GM18499 (cell line): ENCODE results near the gene SVEP1.
"Not testable (repeated sequence)": the region's sequence is repeated elsewhere in the genome, so short reads cannot be mapped to it uniquely, and the experiment has no call there.

Experiments
- ATAC-seq: cut with Tn5 transposase; IDR thresholded peaks from one replicate; pipeline ENCODE4 v1.9.1; 2021; ENCODE audit warnings: moderate number of reproducible peaks; ENCODE audit not compliant: insufficient read depth, unreplicated experiment

The SVEP1 gene

DNA sequence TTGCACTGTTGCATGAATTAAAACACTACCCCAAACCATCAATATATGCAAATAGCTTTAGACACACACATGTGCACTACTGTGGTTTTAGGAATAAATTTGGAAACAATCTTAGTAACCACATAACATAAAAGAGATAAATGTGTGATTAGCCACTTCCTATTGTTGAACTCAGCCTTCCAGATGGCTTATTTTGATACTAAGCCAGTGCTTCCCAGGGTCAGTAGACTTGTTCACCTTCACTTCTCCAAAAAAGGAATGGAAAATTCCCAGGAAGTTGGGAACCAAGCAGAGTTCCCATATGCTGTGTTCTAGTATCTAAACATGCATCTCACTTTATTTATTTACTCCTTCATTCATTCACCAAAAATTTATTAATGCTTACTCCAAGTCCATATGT lies 47.8 kb downstream of the SVEP1 start:
- ATAC-seq, result no peak

DNA sequence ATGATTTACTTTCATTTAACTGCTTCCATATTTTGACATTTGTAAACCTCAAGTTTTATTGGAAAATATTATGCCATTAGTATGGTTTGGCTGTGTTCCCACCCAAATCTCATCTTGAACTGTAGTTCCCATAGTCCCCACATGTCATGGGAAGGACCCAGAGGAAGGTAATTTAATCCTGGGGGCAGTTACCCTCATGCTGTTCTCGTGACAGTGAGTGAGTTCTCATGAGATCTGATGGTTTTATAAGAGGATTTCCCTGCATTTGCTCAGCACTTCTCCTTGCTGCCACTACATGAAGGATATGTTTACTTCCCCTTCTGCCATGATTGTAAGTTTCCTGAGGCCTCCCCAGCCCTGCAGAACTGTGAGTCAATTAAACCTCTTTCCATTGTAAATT lies 48.3 kb downstream of the SVEP1 start:
- ATAC-seq, result not testable (repeated sequence)

DNA sequence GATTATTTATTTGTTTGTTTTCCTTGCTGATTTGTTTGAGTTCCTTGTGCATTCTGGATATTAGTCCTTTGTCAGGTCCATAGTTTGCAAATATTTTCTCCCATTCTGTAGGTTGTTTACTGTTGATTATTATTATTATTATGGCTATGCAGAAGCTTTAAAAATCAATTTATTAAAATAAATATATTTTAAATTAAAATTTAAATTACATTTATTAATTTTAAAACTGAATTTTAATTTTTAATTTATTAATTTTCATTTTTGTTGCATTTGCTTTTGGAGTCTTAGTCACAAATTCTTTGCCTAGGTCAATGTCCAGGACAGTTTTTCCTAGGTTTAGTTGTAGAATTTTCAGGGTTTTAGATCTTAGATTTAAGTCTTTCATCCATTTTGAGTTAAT lies 50.9 kb downstream of the SVEP1 start:
- ATAC-seq, result no peak

DNA sequence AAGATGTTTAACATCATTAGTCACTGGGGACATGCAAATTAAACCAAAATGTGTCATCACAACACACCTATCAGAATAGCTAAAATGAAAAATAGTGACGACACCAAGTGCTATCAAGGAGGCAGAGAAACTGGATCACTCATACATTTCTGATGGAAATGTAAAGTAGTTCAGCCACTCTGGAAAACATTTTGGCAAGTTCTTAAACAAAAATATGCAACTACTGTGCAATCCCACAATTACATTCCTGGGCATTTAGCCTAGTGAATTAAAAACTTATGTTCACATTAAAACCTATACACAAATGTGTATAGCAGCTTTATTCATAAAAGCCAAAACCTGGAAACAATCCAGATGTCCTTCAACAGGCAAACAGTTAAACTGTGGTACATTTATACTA lies 53.1 kb downstream of the SVEP1 start:
- ATAC-seq, result no peak

DNA sequence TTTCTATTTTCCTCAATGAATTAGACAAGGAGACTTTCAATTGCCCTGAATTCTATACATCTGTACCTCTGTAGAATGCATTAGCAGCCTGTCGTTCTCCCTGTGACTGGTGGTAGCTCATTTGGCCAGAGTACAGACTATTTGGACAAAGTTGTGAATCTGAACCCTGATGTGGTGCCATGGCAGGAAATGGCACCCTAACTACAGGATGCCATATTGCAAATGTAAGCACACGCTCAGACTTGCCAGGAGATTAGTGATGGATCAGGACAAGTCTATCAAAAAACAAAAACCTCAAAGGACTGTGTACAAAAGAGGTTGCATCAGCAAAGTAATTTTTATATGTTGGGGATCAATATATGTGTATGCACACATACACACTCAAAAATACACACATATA lies 58.3 kb downstream of the SVEP1 start:
- no peak for ATAC-seq

DNA sequence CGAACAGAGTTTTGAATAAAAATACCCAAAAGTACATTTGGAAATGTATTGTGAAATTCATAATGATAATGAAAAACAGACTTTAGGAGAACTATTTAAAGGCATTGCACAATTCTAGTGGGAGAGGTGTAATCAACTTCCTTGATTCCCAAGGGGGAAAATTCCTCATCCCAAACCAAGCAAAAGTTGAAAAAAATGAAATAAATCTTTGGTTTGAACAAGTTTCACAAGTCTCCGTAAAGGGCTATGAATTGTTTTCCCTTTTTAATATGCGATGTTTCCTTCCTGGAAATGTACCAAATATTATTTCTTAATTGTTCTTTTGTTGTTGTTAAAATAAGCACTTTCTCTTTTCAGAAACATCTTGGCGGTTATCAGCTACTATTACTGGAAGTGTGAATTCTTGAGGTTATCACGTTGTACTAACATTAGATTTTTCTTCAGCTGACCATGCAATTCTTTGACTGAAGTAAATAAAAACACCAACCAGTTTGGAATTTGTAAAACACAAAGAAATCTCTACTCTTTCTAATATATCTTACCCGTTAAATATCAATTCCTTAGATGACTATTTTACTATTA lies 59.3 kb downstream of the SVEP1 start:
- ATAC-seq, result no peak

DNA sequence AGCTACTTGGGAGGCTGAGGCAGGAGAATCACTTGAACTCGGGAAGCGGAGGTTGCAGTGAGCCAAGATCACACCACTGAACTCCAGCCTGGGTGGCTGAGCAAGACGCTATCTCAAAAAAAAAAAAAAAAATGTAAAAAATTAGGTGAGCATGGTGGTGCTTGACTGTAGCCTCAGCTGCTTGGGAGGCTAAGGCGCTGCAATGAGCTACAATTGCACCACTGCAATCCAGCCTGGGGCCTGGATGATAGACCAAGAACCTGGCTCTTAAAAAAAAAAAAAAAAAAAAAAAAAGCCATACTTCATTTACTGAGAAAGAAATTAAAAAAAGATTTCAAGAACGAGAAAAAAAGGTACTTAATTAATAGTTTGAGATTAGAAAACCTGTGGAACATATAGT lies 62.1 kb downstream of the SVEP1 start:
- no peak for ATAC-seq

DNA sequence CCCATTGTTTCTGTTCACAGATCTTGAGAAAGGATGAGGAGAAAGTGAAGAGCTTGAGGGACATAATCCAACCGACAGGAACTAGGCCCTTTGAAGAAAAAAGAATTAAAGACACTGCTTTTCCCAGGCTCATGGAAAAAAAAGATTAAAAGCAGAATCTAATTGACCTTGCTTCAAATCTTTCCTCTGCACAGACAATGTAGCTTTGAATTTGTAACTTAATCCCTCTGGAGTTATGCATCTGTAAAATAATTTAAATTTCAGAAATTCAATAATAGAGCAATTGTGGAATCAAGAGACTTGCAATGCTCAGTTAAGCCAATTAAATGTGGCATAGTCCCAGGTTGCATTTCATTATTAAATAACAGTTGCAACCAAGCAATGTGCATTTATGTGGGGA lies 64.6 kb downstream of the SVEP1 start:
- no peak for ATAC-seq

DNA sequence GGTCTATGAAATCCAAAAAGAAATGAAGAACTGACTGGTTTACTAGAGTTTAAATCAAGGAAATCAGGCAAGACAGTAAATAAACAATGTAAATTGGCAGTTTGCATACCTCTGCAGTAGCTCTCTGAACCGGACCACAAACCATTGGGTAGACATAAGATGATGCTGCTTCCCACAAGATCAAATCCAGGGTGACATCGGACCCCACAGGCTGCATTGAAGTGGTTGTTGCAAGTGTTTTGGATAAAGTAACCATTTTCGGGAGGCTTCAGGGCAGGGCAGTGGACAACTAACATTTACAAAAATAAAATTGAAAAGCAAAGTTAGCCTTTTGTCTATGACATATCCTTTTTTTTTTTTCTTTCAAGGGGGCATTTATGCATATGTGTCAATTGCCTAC lies 66.7 kb downstream of the SVEP1 start:
- ATAC-seq, result no peak

DNA sequence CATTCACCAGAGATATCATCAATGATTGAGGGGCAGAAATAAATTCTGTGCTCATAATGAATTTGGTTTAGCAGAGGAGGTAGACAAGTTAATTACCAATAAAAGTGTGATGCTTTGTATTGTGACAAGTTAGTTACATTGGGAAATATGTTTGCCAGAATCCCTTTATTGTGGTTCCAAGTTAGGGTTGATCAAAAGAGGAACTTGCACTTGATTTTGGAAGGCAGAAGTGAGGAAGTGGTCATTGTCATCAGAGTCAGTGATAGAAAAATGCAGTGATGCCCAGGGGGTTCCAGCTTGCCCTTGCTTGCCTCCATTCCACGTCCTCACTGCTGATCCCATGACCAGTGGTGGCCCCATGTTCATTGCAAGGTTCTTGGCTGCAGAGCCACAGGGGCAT lies 69.7 kb downstream of the SVEP1 start:
- ATAC-seq, result no peak

DNA sequence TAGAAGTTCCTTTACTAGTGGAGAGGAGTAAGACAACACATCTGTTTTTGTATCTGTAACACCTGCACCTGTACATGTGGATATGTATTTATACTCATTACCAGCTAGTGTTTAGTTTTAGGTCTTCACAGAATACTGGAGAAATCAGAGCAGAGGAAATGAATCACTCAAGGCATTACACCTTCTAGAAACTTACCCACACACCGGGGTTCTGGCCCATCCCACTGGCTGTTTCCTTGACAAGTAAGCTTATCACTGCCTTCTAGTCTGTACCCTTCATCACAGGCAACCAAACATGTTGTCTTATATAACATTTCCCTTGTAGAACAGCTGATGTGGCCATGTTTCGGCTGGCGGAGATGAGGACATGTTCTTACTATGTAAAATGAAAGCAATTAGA lies 76.7 kb downstream of the SVEP1 start:
- ATAC-seq, result no peak

DNA sequence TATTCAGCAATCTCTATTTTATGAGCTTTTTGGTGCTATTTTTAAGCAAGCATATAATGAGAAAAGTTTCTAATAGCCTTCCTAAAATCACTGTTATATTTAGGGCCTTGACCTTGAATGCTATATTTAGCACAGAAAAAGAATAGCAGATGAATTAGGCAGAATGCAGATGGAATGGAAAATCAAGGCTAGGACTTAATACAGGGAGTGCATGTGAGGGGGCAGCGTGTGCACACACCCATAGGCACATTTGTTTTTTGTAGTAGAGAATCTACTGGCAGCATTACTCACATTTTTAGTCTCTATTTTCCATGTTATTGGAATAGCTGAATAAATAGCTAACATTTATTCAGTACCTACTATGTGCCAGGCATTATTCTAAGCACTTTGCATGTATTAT lies 79.9 kb downstream of the SVEP1 start:
- no peak for ATAC-seq

DNA sequence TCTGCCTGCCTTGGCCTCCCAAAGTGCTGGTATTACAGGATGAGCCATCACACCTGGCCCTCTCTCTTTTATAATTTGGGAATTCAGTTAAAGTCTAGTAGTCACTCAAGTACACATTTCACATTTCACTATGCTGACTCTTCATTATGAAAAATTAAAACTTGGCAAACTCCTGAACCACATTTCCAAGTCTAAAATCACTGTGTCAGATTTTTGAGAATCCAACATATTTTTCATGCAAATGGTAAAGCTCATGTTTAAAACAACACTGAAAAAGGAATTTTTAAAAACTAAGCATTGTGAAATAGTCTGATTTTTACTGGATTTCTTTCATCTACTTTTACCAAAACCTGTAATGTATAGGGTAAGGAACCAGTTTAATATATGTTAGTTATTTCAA lies 92.3 kb downstream of the SVEP1 start:
- no peak for ATAC-seq

DNA sequence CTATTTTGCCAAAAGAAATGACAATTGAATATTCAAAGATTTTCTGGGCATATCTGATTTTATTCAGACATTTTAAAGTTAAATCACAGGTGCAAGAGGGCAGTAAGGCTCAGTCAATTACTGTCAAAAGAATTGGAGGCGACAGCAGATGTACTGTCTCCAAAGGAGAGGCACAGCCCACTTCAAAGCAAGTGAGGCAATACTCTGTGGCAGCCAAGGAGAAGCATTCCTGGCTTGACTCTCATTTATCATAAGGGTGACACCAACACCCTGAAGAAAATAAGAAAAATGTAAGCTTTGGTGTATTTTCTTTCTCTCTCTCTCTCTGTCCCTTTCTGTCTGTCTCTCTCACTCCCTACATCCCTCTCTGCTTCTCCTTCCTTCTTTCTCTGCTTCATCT lies 93.3 kb downstream of the SVEP1 start:
- no peak for ATAC-seq

DNA sequence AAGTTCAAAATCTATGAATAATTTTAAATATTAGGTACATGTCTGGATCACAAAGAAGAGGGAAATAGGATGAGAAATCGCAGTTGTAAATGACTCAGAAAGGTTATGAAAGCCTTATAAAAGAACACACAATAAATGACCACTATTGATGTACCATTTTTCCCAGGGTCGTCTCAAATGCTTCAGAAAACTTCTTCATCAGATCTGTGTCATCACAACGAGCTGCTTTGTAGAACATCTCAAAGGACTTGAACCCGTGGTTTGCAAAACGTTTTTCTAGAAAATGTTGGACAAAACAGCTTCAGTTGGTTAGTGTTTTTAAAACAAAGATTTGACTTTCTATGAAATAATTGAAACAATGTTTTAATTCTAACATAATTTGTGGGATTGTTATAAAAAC lies 100.1 kb downstream of the SVEP1 start:
- no peak for ATAC-seq

DNA sequence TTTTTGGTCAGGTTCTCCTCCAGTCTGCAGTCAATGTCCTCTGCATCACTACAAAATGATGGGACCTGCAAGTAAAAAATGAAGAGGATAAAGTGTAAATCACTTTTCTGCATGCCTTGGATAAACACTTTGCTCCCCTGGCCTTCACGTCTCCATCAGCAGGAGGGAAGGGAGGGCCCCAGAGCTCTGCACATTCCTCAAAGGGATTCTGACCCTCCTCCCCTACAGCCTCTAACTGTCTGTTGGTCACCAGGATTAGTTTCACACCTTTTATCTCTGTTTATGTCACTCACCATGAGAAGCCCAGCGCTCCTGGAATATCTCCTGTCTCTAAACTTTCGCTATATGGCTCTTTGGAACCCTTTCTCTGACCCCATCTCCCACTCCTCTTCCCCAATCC lies 103.3 kb downstream of the SVEP1 start:
- no peak for ATAC-seq

DNA sequence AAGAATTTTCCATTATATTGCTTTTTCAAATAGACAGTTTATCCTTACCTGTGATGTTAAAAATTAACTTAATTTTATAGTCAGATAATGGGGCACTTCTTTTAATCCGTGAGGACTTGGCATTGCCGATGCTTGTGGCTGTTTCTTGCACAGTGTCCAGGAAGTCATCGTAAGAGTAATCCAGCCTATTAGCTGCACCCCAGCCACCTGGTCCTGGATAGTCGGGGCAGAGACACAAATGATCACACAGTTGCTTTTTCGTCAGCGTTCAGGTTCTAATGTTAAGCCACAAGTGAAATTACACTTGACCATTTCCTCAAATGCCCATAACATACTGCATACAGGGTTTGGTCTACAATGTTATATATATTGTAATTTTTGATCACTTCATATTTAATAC lies 107.4 kb downstream of the SVEP1 start:
- ATAC-seq, result no peak

DNA sequence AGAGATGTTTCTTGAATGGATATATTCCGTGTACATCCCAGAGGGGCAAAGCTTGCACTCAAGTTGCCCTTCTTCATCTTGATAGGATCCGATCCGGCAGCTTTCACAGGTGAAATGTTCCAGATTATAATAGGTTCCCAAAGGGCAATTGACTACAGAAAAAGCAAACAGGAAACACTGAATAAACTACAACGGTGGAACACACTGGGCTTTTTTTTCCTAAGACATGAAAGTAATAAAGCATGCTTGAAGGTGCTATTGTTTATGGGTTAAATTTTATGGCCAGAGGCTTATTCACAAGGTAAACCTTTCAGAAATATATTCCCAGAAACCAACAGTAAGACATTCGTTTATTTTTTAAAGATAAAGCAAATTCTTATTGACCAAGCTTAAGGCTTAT lies 110.6 kb downstream of the SVEP1 start:
- ATAC-seq, result no peak

DNA sequence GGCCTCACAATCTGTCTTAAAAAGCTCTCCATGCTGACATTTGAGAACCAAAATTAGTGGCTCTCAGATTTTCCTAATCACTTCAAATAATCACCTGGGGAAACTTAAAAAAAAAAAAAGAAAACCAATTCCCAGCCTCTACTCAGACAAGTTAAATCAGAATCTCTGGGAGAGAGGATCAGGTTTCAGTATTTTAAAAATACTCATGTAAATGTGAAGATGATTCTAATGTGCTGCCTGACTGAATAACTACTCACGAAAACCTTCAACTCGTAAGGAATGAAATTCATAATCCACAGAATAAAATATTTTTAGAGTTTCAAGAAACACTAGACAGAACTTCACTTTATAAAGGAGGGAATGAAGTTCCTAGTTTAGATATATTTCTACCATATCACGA lies 114.4 kb downstream of the SVEP1 start:
- ATAC-seq, result no peak

DNA sequence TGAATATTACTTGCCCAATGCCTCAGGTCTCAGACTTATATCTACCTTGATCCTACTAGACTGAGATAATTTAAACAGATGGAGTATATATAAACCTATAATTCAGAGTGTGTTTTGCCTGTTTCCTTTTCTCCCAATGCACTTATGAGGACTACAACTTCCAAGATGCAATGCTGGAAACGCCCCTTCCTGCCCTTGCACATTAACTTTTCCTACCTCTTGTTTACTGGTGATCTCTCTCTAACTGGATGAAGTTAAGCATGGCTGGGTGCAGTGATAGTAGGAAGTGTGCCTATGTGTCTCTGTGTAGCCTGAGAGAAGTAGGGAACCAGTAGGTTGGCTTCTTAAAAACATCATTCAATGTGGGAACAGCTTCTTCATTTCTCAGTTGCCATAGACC lies 115.2 kb downstream of the SVEP1 start:
- no peak for ATAC-seq

DNA sequence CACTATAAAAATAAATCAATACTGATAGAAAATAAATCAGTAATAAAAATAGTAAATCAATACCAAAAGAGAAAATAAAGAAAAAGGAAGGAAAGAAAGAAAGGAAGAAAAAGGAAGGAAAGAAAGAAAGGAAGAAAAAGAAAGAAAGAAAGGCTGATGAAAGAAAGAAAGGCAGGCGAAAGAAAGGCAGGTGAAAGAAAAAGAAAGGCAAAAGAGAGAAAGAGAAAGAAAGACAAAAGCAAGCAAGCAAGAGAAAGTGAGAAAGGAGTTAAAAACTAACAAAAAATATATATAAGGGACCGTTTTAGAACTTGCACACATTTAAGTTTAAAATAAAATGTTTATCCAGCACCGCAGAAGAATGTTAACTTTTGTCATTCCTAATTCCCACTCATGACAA lies 116.0 kb downstream of the SVEP1 start:
- ATAC-seq, result no peak

DNA sequence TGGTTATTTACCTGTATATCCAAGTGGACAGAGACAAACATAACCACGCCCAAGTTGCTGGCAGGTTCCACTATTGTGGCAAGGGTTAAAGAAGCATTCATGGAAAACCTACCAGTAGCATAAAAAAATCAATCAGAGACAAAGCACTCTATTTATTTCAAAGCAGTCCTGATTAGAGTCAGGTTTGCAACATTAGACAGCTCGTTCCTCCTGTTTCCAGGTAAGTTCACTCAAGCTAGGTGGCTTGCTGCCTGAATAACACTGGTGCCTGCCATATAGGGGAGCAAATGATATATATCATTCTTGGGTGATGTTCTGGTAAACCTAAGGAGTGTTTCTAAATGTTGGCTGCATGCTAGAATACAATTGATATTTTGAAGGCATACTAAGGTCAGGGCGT lies 122.3 kb downstream of the SVEP1 start:
- no peak for ATAC-seq

DNA sequence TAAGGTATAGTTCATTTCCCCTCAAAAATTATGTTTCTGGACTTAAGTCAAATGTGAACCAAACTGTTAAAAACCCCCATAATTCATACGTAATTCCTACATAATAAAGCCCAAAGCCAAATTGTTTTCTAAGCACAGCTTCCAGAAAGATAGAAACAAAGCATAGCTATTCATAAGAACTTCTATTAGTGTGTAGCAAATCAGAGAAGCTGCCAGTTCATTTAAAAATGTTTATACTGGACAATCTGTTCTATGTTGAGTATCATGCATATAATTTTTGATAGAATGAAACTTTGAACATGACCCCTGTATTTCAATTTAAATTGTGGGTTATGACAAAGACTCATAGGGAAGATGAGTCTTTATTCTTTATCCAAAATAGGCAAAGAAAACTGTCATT lies 122.9 kb downstream of the SVEP1 start:
- ATAC-seq, result no peak
